Panc1 (cell line): ENCODE measurements around the gene GSTM1. TPM values are rescaled to one million over a fixed set of nuclear protein-coding genes. Genes with fewer than 3 reads are reported as not detected.

Experiments used
- ATAC-seq: fragments of 200-7000 bp; cut with Tn5 transposase; 2 replicates; pipeline ENCODE4 v1.9.1; 2020; ENCODE audit warnings: mild to moderate bottlenecking, moderate library complexity
- BruUV-seq: library from RNA; stranded (reverse); fragments of 400-500 nt; replicated peaks from 2 replicates; lab custom pipeline; 2021; lab: Mats Ljungman, UMichigan
- CTCF ChIA-PET: fragments of 300-600 bp; sonication (Branson Sonifier 250); formaldehyde crosslinking; loops from one replicate; lab custom pipeline; 2022; ENCODE audit warnings: antibody characterized with exemption; lab: Charles Lee
- POLR2A ChIA-PET: fragments of 300-600 bp; sonication (Branson Sonifier 250); formaldehyde crosslinking; loops from one replicate; lab custom pipeline; 2022; ENCODE audit warnings: antibody characterized with exemption; lab: Charles Lee
- DNase-seq: peaks from one replicate; pipeline ENCODE4 v3.0.0-alpha.2; 2010; ENCODE audit warnings: low read depth, low spot score
- H3K27ac ChIP-seq: 2 replicates; pipeline ENCODE4 v1.5.1; 2011; ENCODE audit warnings: mild to moderate bottlenecking, low read length, inconsistent platforms
- H3K27me3 ChIP-seq: fragments of 200-500 bp; sonication (Bioruptor generic); 2 replicates; pipeline ENCODE4 v1.6.0; 2014; ENCODE audit warnings: low read length, inconsistent platforms; ENCODE audit not compliant: control insufficient read depth, insufficient read depth
- H3K36me3 ChIP-seq: fragments of 200-500 bp; sonication (Bioruptor generic); 2 replicates; pipeline ENCODE4 v1.5.1; 2014; ENCODE audit warnings: inconsistent platforms, mild to moderate bottlenecking, low read length, moderate library complexity; ENCODE audit not compliant: control insufficient read depth, insufficient read depth
- H3K4me1 ChIP-seq: 2 replicates; pipeline ENCODE4 v1.5.1; 2011; ENCODE audit warnings: inconsistent platforms, mild to moderate bottlenecking, low read length, moderate library complexity; ENCODE audit not compliant: control insufficient read depth, insufficient read depth
- H3K4me3 ChIP-seq, 2 experiments: 2 replicates each; pipeline ENCODE4 v1.5.1; 2011 to 2012; ENCODE audit warnings: low read depth in 2 of 2, low read length in 2 of 2, mild to moderate bottlenecking in 2 of 2, inconsistent platforms in 1 of 2, moderate library complexity in 1 of 2
- H3K9me3 ChIP-seq: fragments of 200-500 bp; sonication (Bioruptor generic); 2 replicates; pipeline ENCODE4 v1.5.1; 2014; ENCODE audit warnings: low read depth, mild to moderate bottlenecking, inconsistent platforms, low read length, moderate library complexity; ENCODE audit not compliant: control insufficient read depth, insufficient read depth
- POLR2AphosphoS5 ChIP-seq: IDR thresholded peaks from 2 replicates; pipeline ENCODE4 v1.6.1; 2012; ENCODE audit warnings: mild to moderate bottlenecking, low read depth, low read length, moderate library complexity
- SIN3A ChIP-seq: IDR thresholded peaks from 2 replicates; pipeline ENCODE4 v1.6.1; 2012; ENCODE audit warnings: low read depth, mild to moderate bottlenecking, low read length, moderate library complexity, borderline replicate concordance; ENCODE audit not compliant: insufficient read depth
- TCF7L2 ChIP-seq: IDR thresholded peaks from 2 replicates; pipeline ENCODE4 v1.6.1; 2011; ENCODE audit warnings: mild to moderate bottlenecking, low read depth, low read length, inconsistent platforms
- in situ Hi-C: cut with HindIII; loops from 2 replicates; pipeline ENCODE4 v1.10.0; 2016; ENCODE audit warnings: low sequenced_read_pairs, low pct_unique_long_range_greater_than_20kb
- intact Hi-C: fragments of 100-400 bp; cut with micrococcal nuclease; formaldehyde crosslinking; loops from one replicate; pipeline ENCODE4 v1.10.0; 2022; ENCODE audit not compliant: unreplicated experiment
- total RNA-seq: library from RNA; stranded (reverse); gene quantifications from one replicate; pipeline ENCODE4 v1.2.1, GENCODE V29; 2021; ENCODE audit not compliant: unreplicated experiment
- TF ChIP-seq, protein P1 (sequence below): fragments of 450-650 bp; IDR thresholded peaks from 2 replicates; pipeline ENCODE4 v1.5.1; 2017; ENCODE audit warnings: mild to moderate bottlenecking
- TF ChIP-seq, protein P2 (sequence below), 2 experiments: IDR thresholded peaks; 2 replicates each; pipeline ENCODE4 v1.6.1; 2011 to 2012; ENCODE audit warnings: low read depth in 2 of 2, control low read depth in 1 of 2, low read length in 1 of 2, mild to moderate bottlenecking in 1 of 2, moderate library complexity in 1 of 2; ENCODE audit not compliant: insufficient read depth in 1 of 2

The GSTM1 gene
- total RNA-seq, 1 experiment from 2014 or later, result not detected

DNA sequence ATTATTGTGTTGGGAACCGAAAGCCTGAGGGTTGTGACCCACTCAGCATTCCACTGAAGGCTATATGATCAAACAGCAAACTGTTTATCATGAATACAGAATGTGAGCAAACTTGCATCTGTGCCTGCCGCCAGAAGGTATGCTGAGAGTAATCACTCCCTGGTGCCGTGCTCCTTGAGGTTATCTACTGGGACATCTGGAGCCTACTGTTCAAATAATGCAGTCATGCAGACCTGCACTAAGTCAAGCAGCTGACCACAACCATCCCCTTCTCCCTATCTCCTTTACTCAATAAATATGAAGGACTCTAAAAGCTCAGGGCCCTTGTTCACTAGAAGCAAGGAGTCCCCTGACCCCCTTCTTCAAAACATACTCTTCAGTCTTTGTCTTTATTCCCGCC lies 37.9 kb downstream of the GSTM1 start:
- ATAC-seq, result peak; percentile 34; the same call in 1 of the 2 replicates
- in situ Hi-C loops, result no loop called here
- no peak for TF ChIP-seq SIN3A
- no peak for TF ChIP-seq POLR2AphosphoS5
- TF ChIP-seq, protein P1, sequence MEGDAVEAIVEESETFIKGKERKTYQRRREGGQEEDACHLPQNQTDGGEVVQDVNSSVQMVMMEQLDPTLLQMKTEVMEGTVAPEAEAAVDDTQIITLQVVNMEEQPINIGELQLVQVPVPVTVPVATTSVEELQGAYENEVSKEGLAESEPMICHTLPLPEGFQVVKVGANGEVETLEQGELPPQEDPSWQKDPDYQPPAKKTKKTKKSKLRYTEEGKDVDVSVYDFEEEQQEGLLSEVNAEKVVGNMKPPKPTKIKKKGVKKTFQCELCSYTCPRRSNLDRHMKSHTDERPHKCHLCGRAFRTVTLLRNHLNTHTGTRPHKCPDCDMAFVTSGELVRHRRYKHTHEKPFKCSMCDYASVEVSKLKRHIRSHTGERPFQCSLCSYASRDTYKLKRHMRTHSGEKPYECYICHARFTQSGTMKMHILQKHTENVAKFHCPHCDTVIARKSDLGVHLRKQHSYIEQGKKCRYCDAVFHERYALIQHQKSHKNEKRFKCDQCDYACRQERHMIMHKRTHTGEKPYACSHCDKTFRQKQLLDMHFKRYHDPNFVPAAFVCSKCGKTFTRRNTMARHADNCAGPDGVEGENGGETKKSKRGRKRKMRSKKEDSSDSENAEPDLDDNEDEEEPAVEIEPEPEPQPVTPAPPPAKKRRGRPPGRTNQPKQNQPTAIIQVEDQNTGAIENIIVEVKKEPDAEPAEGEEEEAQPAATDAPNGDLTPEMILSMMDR, result no peak
- TF ChIP-seq, protein P2, sequence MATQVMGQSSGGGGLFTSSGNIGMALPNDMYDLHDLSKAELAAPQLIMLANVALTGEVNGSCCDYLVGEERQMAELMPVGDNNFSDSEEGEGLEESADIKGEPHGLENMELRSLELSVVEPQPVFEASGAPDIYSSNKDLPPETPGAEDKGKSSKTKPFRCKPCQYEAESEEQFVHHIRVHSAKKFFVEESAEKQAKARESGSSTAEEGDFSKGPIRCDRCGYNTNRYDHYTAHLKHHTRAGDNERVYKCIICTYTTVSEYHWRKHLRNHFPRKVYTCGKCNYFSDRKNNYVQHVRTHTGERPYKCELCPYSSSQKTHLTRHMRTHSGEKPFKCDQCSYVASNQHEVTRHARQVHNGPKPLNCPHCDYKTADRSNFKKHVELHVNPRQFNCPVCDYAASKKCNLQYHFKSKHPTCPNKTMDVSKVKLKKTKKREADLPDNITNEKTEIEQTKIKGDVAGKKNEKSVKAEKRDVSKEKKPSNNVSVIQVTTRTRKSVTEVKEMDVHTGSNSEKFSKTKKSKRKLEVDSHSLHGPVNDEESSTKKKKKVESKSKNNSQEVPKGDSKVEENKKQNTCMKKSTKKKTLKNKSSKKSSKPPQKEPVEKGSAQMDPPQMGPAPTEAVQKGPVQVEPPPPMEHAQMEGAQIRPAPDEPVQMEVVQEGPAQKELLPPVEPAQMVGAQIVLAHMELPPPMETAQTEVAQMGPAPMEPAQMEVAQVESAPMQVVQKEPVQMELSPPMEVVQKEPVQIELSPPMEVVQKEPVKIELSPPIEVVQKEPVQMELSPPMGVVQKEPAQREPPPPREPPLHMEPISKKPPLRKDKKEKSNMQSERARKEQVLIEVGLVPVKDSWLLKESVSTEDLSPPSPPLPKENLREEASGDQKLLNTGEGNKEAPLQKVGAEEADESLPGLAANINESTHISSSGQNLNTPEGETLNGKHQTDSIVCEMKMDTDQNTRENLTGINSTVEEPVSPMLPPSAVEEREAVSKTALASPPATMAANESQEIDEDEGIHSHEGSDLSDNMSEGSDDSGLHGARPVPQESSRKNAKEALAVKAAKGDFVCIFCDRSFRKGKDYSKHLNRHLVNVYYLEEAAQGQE (IDR thresholded peaks at IDR 0.05; ENCODE audit: insufficient read depth in 1 of 2, low read depth in 2 of 2, low read length in 1 of 2), result no peak
- no peak for TF ChIP-seq TCF7L2
- no peaks in the 10 kb centered on the region for H3K4me1 ChIP-seq
- H3K4me3 ChIP-seq, result no peak overlapping the region
- peaks cover 2% of the 10 kb centered on the region; the same call in 1 of the 2 replicates for H3K9me3 ChIP-seq
- no peak for DNase-seq
- ChIA-PET POLR2A (no interaction called here), CTCF (no interaction called here)
- intact Hi-C loops, result no loop called here
- no peaks in the 10 kb centered on the region for H3K27me3 ChIP-seq
- H3K36me3 ChIP-seq, result no peaks in the 10 kb centered on the region
- no peak overlapping the region for H3K27ac ChIP-seq
- BruUV-seq, result no TSS peak

DNA sequence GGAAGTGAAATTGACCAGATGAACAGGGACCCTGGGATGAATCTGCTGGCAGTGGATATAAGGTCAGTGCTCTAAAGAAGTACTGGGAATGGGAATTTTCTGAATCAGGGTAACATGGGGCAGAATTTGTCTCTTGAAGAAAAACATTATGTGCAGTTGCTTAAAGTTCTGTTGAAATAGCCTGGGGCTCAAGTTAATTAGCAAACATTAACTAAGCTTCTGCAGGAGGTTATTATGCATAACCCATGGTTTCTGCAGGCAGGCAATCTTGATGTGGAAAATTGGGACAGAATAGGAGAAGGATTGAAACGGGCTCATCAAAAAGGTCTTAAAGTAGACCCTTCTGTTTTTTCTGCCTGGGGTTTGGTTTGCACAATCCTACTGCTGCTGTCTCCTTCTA lies 38.4 kb downstream of the GSTM1 start:
- no peak overlapping the region for H3K4me3 ChIP-seq
- CTCF ChIA-PET, result no interaction called here
- no peaks in the 10 kb centered on the region for H3K4me1 ChIP-seq
- no TSS peak for BruUV-seq
- no peak overlapping the region for H3K27ac ChIP-seq
- in situ Hi-C loops (no loop called here), intact Hi-C loops (no loop called here)
- ATAC-seq (no peak), DNase-seq (no peak)
- peaks cover 2% of the 10 kb centered on the region; the same call in 1 of the 2 replicates for H3K9me3 ChIP-seq
- no peaks in the 10 kb centered on the region for H3K36me3 ChIP-seq
- TF ChIP-seq SIN3A, result no peak
- TF ChIP-seq TCF7L2, result no peak
- TF ChIP-seq, protein P2 (IDR thresholded peaks at IDR 0.05; ENCODE audit: insufficient read depth in 1 of 2, low read depth in 2 of 2, low read length in 1 of 2), result no peak
- TF ChIP-seq, protein P1, result no peak
- TF ChIP-seq POLR2AphosphoS5, result no peak
- POLR2A ChIA-PET, result no interaction called here
- H3K27me3 ChIP-seq, result no peaks in the 10 kb centered on the region
